ENCODE results near the gene KCTD12.

GRCh38 chr13:76884907-76885202 is 1.4 kb downstream of the KCTD12 start:
- TF ChIP-seq POLR2A (IDR thresholded peaks at IDR 0.05) (no peak), CTCF (IDR thresholded peaks at IDR 0.05) (no peak)

Measured in uterus (tissue), 2 donors.